Panc1 (cell line): ENCODE measurements around the gene PRR5L. TPM values are rescaled to one million over a fixed set of nuclear protein-coding genes. Genes with fewer than 3 reads are reported as not detected.

Source experiments
- ATAC-seq: fragments of 200-7000 bp; cut with Tn5 transposase; 2 replicates; pipeline ENCODE4 v1.9.1; 2020; ENCODE audit warnings: mild to moderate bottlenecking, moderate library complexity
- BruUV-seq: library from RNA; stranded (reverse); fragments of 400-500 nt; replicated peaks from 2 replicates; lab custom pipeline; 2021; lab: Mats Ljungman, UMichigan
- CTCF ChIA-PET: fragments of 300-600 bp; sonication (Branson Sonifier 250); formaldehyde crosslinking; loops from one replicate; lab custom pipeline; 2022; ENCODE audit warnings: antibody characterized with exemption; lab: Charles Lee
- POLR2A ChIA-PET: fragments of 300-600 bp; sonication (Branson Sonifier 250); formaldehyde crosslinking; loops from one replicate; lab custom pipeline; 2022; ENCODE audit warnings: antibody characterized with exemption; lab: Charles Lee
- DNase-seq: peaks from one replicate; pipeline ENCODE4 v3.0.0-alpha.2; 2010; ENCODE audit warnings: low read depth, low spot score
- H3K27ac ChIP-seq: 2 replicates; pipeline ENCODE4 v1.5.1; 2011; ENCODE audit warnings: mild to moderate bottlenecking, low read length, inconsistent platforms
- H3K27me3 ChIP-seq: fragments of 200-500 bp; sonication (Bioruptor generic); 2 replicates; pipeline ENCODE4 v1.6.0; 2014; ENCODE audit warnings: low read length, inconsistent platforms; ENCODE audit not compliant: control insufficient read depth, insufficient read depth
- H3K36me3 ChIP-seq: fragments of 200-500 bp; sonication (Bioruptor generic); 2 replicates; pipeline ENCODE4 v1.5.1; 2014; ENCODE audit warnings: inconsistent platforms, mild to moderate bottlenecking, low read length, moderate library complexity; ENCODE audit not compliant: control insufficient read depth, insufficient read depth
- H3K4me1 ChIP-seq: 2 replicates; pipeline ENCODE4 v1.5.1; 2011; ENCODE audit warnings: inconsistent platforms, mild to moderate bottlenecking, low read length, moderate library complexity; ENCODE audit not compliant: control insufficient read depth, insufficient read depth
- H3K4me3 ChIP-seq, 2 experiments: 2 replicates each; pipeline ENCODE4 v1.5.1; 2011 to 2012; ENCODE audit warnings: low read depth in 2 of 2, low read length in 2 of 2, mild to moderate bottlenecking in 2 of 2, inconsistent platforms in 1 of 2, moderate library complexity in 1 of 2
- H3K9me3 ChIP-seq: fragments of 200-500 bp; sonication (Bioruptor generic); 2 replicates; pipeline ENCODE4 v1.5.1; 2014; ENCODE audit warnings: low read depth, mild to moderate bottlenecking, inconsistent platforms, low read length, moderate library complexity; ENCODE audit not compliant: control insufficient read depth, insufficient read depth
- CTCF ChIP-seq: fragments of 450-650 bp; IDR thresholded peaks from 2 replicates; pipeline ENCODE4 v1.5.1; 2017; ENCODE audit warnings: mild to moderate bottlenecking
- POLR2AphosphoS5 ChIP-seq: IDR thresholded peaks from 2 replicates; pipeline ENCODE4 v1.6.1; 2012; ENCODE audit warnings: mild to moderate bottlenecking, low read depth, low read length, moderate library complexity
- REST ChIP-seq, 2 experiments: IDR thresholded peaks; 2 replicates each; pipeline ENCODE4 v1.6.1; 2011 to 2012; ENCODE audit warnings: low read depth in 2 of 2, control low read depth in 1 of 2, low read length in 1 of 2, mild to moderate bottlenecking in 1 of 2, moderate library complexity in 1 of 2; ENCODE audit not compliant: insufficient read depth in 1 of 2
- SIN3A ChIP-seq: IDR thresholded peaks from 2 replicates; pipeline ENCODE4 v1.6.1; 2012; ENCODE audit warnings: low read depth, mild to moderate bottlenecking, low read length, moderate library complexity, borderline replicate concordance; ENCODE audit not compliant: insufficient read depth
- TCF7L2 ChIP-seq: IDR thresholded peaks from 2 replicates; pipeline ENCODE4 v1.6.1; 2011; ENCODE audit warnings: mild to moderate bottlenecking, low read depth, low read length, inconsistent platforms
- in situ Hi-C: cut with HindIII; loops from 2 replicates; pipeline ENCODE4 v1.10.0; 2016; ENCODE audit warnings: low sequenced_read_pairs, low pct_unique_long_range_greater_than_20kb
- intact Hi-C: fragments of 100-400 bp; cut with micrococcal nuclease; formaldehyde crosslinking; loops from one replicate; pipeline ENCODE4 v1.10.0; 2022; ENCODE audit not compliant: unreplicated experiment
- total RNA-seq: library from RNA; stranded (reverse); gene quantifications from one replicate; pipeline ENCODE4 v1.2.1, GENCODE V29; 2021; ENCODE audit not compliant: unreplicated experiment

The PRR5L gene
- total RNA-seq, 1 experiment from 2014 or later, result 0.36 TPM

DNA sequence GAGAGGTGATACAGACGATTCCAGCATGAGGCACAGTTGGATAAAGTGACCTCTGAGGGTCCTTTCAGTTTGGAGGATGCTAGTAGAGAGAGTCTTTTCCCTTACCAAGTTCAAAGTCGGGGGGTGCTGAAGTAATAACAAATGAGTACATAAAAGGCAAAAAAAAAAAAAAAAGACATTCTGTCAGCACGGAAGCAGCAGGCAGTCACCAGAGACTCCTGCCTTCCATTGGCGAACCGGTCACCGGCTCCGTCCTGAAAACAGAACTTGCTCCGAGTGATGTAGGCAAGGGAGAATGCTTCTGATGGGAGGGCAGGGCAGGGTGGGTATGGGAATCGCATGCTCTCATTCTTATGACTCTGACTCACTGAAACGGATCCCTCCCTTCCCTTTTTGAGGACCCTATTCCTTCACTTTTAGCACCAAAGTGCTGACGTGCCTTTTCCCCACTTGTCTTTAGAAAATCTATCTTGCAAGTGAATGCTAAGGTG, 65.9 kb downstream of the PRR5L start:
- Histone ChIP-seq H3K4me3 (no peak overlapping the region), H3K27ac (no peak overlapping the region), H3K27me3 (peaks cover 29% of the 10 kb centered on the region), H3K4me1 (no peaks in the 10 kb centered on the region), H3K9me3 (no peaks in the 10 kb centered on the region), H3K36me3 (no peaks in the 10 kb centered on the region)
- no TSS peak for BruUV-seq
- in situ Hi-C loops (no loop called here), intact Hi-C loops (no loop called here)
- CTCF ChIA-PET, result no interaction called here
- DNase-seq (no peak), ATAC-seq (no peak)
- POLR2A ChIA-PET, result no interaction called here
- TF ChIP-seq POLR2AphosphoS5 (no peak), SIN3A (no peak), REST (IDR thresholded peaks at IDR 0.05; ENCODE audit: insufficient read depth in 1 of 2, low read depth in 2 of 2, low read length in 1 of 2) (no peak), TCF7L2 (no peak), CTCF (no peak)

DNA sequence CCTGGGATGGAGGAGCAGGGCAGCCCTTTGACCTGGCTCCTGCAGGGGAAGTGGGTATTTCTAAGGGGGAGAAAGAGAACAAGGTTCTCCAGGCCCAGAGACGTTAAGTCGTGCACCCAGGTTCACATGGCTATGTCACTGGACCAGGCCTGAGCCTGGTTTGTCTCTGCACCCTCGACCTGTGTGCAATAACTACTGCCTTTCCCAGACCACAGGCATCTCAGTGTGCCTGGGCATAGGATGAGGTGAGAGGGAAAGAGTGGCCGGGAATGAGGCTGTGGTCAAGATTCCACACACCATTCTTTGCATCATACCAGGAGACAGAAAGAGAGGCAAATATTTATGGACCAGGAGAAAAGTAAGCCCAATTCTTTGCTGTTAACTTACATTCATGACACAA, 66.8 kb downstream of the PRR5L start:
- TF ChIP-seq CTCF, result no peak
- TF ChIP-seq POLR2AphosphoS5, result no peak
- no peak for TF ChIP-seq TCF7L2
- TF ChIP-seq REST (IDR thresholded peaks at IDR 0.05; ENCODE audit: insufficient read depth in 1 of 2, low read depth in 2 of 2, low read length in 1 of 2), result no peak
- no peak for TF ChIP-seq SIN3A
- H3K4me3 ChIP-seq, result no peak overlapping the region
- DNase-seq (no peak), ATAC-seq (no peak)
- ChIA-PET POLR2A (no interaction called here), CTCF (no interaction called here)
- H3K27ac ChIP-seq, result no peak overlapping the region
- H3K36me3 ChIP-seq, result no peaks in the 10 kb centered on the region
- in situ Hi-C loops (no loop called here), intact Hi-C loops (no loop called here)
- H3K27me3 ChIP-seq, result peaks cover 29% of the 10 kb centered on the region
- no TSS peak for BruUV-seq
- no peaks in the 10 kb centered on the region for H3K9me3 ChIP-seq
- H3K4me1 ChIP-seq, result no peaks in the 10 kb centered on the region
